K562 (cell line): ENCODE data around the gene NECTIN4. TPM values are rescaled to one million over a fixed set of nuclear protein-coding genes. Genes with fewer than 3 reads are reported as not detected.

Source experiments
- FOSL1 ChIP-seq: fragments of 200-800 bp; sonication (Bioruptor generic); conservative IDR thresholded peaks from 2 replicates; pipeline ENCODE4 v1.6.1; 2016; ENCODE audit warnings: missing genetic modification characterization, missing compliant biosample characterization
- KDM4B ChIP-seq, 2 experiments: fragments of 450-650 bp in 1 of 2; sonication (generic) in 1 of 2; IDR thresholded peaks; 2 replicates each; pipeline ENCODE4 v1.6.1; 2016 to 2017; ENCODE audit warnings: borderline replicate concordance in 2 of 2, antibody characterized with exemption in 1 of 2, low read depth in 1 of 2, mild to moderate bottlenecking in 1 of 2
- MAZ ChIP-seq, 2 experiments: fragments of 450-650 bp in 1 of 2; sonication (generic) in 1 of 2; formaldehyde crosslinking; IDR thresholded peaks in 1 of 2; conservative IDR thresholded peaks in 1 of 2; 2 replicates each; pipeline versions ENCODE4 v1.4.0 to v1.5.0; 2020; ENCODE audit warnings: mild to moderate bottlenecking in 1 of 2, missing genetic modification reagents in 1 of 2
- MEIS2 ChIP-seq: fragments of 450-650 bp; IDR thresholded peaks from 2 replicates; pipeline ENCODE4 v1.6.1; 2014; ENCODE audit warnings: mild to moderate bottlenecking; ENCODE audit not compliant: partially characterized antibody
- SMAD2 ChIP-seq: fragments of 150-350 bp; IDR thresholded peaks from 2 replicates; pipeline ENCODE4 v1.6.1; 2014; ENCODE audit warnings: low read depth, mild to moderate bottlenecking, low read length
- SMARCA5 ChIP-seq: fragments of 450-650 bp; IDR thresholded peaks from 2 replicates; pipeline ENCODE4 v1.6.1; 2016
- TSC22D4 ChIP-seq: fragments of 450-650 bp; IDR thresholded peaks from 2 replicates; pipeline ENCODE4 v1.6.1; 2016; ENCODE audit warnings: missing genetic modification characterization, missing biosample characterization, control low read depth
- WHSC1 ChIP-seq: IDR thresholded peaks from one replicate; pipeline ENCODE4 v1.6.1; 2012; ENCODE audit warnings: low read length, control low read depth, inconsistent platforms
- ZBTB7A ChIP-seq: IDR thresholded peaks from 2 replicates; pipeline ENCODE4 v1.6.1; 2011; ENCODE audit warnings: low read depth, mild to moderate bottlenecking, low read length, moderate library complexity, borderline replicate concordance; ENCODE audit not compliant: control insufficient read depth
- polyA plus RNA-seq, 8 experiments: library from polyadenylated mRNA; depleted of rRNA in 4 of 8; stranded (reverse) in 5 of 8; unstranded in 3 of 8; fragments of >200 nt; fragmentation: Nextera tagmentation in 2 of 8; fragmentation: Illumina TruSeq in 1 of 8; extraction: Ambion mirVana in 2 of 8; extraction: Trizol in 1 of 8; gene quantifications; 2 replicates each; pipeline versions ENCODE4 v1.2.1 to v1.2.3, GENCODE V29; 2011 to 2014; ENCODE audit warnings: inconsistent platforms in 1 of 8, missing spikeins in 1 of 8
- total RNA-seq, 7 experiments: library from RNA; depleted of rRNA in 6 of 7; stranded (reverse); fragments of >200 nt in 6 of 7; fragmentation: Illumina TruSeq in 2 of 7; extraction: Trizol in 2 of 7; gene quantifications; 2 replicates each; pipeline versions ENCODE4 v1.2.1 to v1.2.3, GENCODE V29; 2011 to 2021; ENCODE audit warnings: low replicate concordance in 1 of 7
- TF ChIP-seq, protein P1 (sequence below): fragments of 250-450 bp; sonication (Bioruptor Pico); IDR thresholded peaks from 2 replicates; pipeline ENCODE4 v1.4.0; 2020; ENCODE audit warnings: mild to moderate bottlenecking, moderate library complexity
- TF ChIP-seq, protein P2 (sequence below), 2 experiments: fragments of 450-650 bp in 1 of 2; sonication (generic) in 1 of 2; formaldehyde crosslinking in 1 of 2; IDR thresholded peaks; 2 replicates each; pipeline versions ENCODE4 v1.7.1 to v1.9.0; 2016 to 2022; ENCODE audit warnings: inconsistent platforms in 1 of 2, mild to moderate bottlenecking in 1 of 2, missing genetic modification reagents in 1 of 2

The NECTIN4 gene
- total and polyA plus RNA-seq, 9 of the 15 experiments (the other 6 are each of a cell fraction or from before 2014, with no cell fraction given) = 0.01 to 0.09 TPM; not detected in 7

DNA sequence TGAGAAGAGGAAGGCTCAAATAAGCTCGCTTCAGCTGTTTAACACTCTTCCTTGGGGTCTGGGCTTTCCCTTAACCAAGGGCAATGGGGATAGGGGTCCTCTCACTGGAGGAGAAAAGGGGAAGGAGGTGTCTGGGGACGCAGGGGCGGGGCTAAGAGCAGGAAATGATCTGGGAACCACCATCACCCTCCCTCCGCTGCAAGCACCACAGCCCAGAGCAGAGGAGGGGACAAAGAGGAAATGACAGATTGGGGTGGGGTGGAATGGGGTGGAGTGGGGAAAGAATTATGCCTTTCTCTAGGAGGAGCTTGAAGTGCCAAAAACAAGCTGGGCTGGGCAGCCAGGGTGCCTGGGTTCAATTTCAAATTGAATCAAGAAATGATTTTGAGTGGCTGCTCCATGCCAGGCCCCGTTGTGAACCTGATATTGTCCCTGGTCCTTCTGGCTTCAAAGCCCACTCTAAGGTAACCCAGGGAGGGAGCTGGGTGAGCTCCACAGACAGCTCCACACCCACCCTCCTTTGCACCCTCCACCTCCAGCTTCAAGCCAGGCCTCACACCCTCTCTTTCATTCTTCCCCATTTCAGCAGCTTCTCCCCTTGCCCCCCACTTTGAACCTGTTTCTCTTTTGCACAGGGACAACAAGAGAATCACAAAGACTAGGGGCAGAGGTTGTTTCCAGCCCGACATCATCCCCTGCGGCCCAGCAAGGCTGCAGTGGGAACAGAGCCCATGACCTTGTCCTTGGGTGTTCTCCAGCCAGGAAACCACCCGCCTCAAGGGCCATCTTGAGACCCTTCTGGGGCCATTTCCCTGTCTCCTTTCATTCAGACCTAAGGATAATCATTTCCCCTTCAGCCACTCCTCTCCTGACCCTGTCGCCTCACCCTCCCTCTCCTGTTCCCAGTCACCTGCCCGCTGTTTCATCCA lies 20.8 kb downstream of the NECTIN4 start (continued):
- TF ChIP-seq, protein P1, sequence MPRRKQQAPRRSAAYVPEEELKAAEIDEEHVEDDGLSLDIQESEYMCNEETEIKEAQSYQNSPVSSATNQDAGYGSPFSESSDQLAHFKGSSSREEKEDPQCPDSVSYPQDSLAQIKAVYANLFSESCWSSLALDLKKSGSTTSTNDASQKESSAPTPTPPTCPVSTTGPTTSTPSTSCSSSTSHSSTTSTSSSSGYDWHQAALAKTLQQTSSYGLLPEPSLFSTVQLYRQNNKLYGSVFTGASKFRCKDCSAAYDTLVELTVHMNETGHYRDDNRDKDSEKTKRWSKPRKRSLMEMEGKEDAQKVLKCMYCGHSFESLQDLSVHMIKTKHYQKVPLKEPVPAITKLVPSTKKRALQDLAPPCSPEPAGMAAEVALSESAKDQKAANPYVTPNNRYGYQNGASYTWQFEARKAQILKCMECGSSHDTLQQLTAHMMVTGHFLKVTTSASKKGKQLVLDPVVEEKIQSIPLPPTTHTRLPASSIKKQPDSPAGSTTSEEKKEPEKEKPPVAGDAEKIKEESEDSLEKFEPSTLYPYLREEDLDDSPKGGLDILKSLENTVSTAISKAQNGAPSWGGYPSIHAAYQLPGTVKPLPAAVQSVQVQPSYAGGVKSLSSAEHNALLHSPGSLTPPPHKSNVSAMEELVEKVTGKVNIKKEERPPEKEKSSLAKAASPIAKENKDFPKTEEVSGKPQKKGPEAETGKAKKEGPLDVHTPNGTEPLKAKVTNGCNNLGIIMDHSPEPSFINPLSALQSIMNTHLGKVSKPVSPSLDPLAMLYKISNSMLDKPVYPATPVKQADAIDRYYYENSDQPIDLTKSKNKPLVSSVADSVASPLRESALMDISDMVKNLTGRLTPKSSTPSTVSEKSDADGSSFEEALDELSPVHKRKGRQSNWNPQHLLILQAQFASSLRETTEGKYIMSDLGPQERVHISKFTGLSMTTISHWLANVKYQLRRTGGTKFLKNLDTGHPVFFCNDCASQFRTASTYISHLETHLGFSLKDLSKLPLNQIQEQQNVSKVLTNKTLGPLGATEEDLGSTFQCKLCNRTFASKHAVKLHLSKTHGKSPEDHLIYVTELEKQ (CRISPR knock-in tag) = no peak
- TF ChIP-seq KDM4B (IDR thresholded peaks at IDR 0.05; ENCODE audit: borderline replicate concordance in 2 of 2, low read depth in 1 of 2) (no peak), FOSL1 (no peak), MEIS2 (peak; percentile 70), SMAD2 (no peak), SMARCA5 (no peak), WHSC1 (no peak), ZBTB7A (peak; percentile 22; the same call in 1 of the 2 replicates), TSC22D4 (tag) (no peak), MAZ (CRISPR knock-in tag; conservative IDR thresholded peaks at IDR 0.05 in 1 of 2, IDR thresholded peaks at IDR 0.05 in 1 of 2) (0 out of 4 replicates have a peak, but pooled peaks of 1 of the 2 experiments have one; percentile 14)
- TF ChIP-seq, protein P2, sequence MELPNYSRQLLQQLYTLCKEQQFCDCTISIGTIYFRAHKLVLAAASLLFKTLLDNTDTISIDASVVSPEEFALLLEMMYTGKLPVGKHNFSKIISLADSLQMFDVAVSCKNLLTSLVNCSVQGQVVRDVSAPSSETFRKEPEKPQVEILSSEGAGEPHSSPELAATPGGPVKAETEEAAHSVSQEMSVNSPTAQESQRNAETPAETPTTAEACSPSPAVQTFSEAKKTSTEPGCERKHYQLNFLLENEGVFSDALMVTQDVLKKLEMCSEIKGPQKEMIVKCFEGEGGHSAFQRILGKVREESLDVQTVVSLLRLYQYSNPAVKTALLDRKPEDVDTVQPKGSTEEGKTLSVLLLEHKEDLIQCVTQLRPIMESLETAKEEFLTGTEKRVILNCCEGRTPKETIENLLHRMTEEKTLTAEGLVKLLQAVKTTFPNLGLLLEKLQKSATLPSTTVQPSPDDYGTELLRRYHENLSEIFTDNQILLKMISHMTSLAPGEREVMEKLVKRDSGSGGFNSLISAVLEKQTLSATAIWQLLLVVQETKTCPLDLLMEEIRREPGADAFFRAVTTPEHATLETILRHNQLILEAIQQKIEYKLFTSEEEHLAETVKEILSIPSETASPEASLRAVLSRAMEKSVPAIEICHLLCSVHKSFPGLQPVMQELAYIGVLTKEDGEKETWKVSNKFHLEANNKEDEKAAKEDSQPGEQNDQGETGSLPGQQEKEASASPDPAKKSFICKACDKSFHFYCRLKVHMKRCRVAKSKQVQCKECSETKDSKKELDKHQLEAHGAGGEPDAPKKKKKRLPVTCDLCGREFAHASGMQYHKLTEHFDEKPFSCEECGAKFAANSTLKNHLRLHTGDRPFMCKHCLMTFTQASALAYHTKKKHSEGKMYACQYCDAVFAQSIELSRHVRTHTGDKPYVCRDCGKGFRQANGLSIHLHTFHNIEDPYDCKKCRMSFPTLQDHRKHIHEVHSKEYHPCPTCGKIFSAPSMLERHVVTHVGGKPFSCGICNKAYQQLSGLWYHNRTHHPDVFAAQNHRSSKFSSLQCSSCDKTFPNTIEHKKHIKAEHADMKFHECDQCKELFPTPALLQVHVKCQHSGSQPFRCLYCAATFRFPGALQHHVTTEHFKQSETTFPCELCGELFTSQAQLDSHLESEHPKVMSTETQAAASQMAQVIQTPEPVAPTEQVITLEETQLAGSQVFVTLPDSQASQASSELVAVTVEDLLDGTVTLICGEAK (IDR thresholded peaks at IDR 0.05) = peak; percentile 49; the same call in 1 of the 2 replicates
- TF ChIP-seq, protein P2 (CRISPR knock-in tag; IDR thresholded peaks at IDR 0.05) = no peak
